GM19324 (cell line): ENCODE measurements around the gene SLC25A29.
"Not testable (repeated sequence)": the region's sequence is repeated elsewhere in the genome, so short reads cannot be mapped to it uniquely, and the experiment has no call there.

Experiments used
- ATAC-seq: cut with Tn5 transposase; IDR thresholded peaks from one replicate; pipeline ENCODE4 v1.9.1; 2021; ENCODE audit warnings: mild to moderate bottlenecking, moderate library complexity; ENCODE audit not compliant: unreplicated experiment, low FRiP score

Gene SLC25A29

DNA sequence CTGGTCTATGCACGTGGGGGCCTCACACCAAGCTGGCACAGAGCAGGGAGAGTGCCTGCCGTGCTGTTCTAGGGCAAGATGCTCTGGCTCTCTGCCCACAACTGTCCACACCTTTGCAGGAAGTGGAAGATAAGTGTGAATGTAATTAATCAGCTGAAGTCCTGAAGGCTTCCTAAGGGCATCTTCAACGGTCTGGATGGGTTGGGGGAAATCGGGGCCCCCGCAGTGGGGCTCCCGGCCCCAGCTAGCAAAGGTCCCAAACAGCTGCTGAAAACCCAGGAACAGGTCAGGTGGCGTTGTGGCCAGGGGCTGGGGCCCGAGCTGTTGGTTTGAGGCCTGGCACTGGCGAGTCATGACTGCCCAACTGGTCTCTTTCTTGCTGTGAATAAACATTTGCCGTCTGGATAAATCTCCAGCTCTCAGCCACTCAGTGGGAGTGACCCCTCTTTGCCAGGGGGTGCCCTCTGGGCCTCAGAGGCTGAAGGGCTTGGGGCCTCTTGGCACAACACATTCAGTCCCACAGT is 6.7 kb upstream of the SLC25A29 start:
- ATAC-seq = no peak

DNA sequence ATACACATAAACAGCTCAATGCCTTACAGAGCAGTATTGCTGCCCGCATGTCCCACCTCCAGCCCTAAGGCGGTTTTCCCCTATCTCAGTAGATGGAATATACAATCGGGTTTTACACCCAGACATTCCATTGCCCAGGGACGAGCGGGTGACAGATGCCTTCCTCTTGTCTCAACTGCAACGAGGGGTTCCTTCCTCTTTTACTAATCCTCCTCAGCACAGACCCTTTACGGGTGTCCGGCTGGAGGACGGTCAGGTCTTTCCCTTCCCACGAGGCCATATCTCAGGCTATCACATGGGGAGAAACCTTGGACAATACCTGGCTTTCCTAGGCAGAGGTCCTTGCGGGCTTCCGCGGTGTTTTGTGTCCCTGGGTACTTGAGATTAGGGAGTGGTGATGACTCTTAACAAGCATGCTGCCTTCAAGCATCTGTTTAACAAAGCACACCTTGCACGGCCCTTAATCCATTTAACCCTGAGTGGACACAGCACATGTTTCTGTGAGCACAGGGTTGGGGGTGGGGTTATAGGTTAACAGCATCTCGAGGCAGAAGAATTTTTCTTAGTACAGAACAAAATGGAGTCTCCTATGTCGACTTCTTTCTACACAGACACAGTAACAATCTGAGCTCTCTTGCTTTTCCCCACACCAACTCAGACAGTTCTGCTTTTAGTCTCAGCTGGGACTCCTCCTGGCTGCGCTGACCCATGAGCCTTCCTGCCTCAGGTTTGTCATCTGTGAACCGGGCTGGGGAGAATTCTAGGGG is 6.0 kb upstream of the SLC25A29 start:
- ATAC-seq = not testable (repeated sequence)

DNA sequence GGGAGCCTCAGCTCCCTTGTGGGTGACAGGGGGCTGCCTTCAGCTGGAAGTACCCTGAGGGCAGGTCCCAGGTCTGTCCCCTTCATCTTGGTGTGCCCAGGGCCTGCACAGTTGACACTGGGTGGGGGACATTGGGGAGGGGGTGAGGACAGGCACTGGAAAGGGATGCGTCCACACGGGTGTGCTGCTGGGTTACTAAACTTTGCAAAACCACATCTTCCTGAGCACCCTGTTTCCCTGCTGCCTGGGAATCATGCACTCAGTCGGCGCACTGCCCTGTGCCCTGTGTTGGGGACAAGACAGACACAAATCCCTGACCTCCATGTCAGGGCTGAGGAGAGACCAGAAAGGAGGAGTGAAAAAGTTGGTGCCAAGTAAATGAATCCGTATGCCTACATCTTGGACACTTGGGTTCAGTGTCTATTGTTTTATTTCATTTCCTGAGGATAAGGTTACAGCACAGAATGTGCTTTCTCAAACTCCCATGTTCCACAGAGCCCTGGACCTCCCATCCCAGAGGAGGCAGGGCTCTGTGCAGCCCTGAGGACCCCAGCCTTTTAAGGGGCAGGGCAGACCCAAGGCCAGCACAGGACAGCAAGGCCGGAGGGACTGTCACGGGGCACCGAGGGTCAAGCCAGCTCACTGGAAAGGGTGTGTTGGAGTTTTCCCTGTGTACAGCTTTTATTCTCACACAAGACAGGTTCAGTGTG is 2.9 kb upstream of the SLC25A29 start:
- no peak for ATAC-seq

DNA sequence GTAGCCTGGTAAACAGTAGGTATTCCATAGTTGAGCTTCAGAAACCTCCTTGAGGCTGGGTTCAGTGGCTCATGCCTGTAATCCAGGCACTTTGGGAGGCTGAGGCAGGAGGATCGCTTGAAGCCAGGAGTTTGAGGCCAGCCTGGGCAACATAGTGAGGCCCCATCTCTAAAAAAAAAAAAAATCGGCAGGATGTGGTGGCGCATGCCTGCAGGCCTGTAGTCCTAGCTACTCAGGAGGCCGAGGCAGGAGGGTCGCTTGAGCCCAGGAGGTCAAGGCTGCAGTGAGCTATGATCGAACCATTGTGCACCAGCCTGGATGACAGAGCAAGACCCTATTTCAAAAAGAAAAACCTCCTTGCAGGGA is 2.2 kb upstream of the SLC25A29 start:
- ATAC-seq = not testable (repeated sequence)

DNA sequence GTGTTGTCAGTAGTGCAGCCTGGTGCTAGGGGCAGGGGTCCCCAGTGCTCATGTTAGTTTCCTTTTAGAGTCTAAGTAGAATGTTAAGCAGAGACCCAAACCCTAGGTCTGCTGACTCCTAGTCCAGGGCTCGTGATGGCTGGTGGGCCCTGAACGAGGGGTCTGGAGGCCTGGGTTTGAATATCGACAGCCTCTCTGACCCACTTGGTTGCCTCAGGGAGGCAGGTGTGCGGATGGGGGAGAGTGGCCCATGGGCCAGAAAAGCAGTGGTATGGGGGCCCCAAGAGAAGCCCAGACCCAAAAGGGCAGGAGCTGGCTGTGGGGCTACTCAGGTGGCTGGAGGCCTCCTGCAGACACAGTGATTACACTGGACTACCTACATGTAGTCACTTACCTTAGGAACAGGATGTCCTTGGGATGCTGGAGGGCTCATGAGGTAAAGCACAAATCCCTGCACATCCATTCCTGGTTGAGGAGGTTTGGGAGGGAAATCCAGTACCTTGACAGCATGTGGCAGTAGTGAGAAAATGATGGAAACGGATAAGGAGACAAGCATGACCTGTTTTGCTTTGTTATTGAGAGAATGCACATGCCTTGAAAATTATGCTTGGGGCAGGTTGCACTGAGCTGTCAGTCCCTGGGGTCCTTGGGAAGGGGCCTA is 1.7 kb upstream of the SLC25A29 start:
- ATAC-seq = no peak

DNA sequence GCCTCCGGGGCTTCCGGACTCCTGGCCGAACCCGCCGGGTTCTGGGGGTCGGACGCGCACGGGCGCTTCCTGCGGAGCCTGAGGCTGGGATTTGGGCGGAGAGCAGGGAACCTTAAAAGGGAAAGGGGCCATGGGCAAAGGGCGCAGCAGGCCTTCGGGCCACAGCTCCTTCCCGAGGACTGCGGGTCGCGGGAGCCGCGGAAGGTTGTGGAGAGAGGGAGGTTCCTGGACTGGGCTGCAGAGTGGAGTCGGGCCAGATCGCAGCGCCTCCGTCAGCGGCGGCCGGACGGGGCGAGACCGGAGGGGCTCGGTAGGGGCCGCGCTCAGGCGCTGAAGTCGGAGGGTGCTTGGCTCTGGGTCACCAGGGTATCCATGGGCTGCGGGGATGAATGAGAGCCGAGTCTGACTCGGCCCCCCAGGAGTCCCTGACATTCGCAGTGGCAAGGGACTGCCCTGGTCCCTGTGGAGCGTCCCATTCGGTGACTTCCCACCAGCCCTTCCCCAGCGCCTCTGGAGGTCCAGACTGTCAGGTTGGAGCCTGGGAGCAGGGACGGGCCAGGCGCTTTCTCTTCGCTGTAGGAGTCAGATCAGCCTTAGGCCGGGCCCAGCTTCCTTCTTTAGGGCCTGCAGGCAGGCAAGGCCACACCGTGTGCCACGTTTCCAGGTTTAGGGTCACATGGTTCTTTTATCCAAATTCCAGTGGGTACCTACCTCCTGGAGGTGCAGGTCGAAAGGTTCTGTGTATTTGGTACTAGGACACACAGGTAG is 938 bp upstream of the SLC25A29 start:
- peak; percentile 10 for ATAC-seq

DNA sequence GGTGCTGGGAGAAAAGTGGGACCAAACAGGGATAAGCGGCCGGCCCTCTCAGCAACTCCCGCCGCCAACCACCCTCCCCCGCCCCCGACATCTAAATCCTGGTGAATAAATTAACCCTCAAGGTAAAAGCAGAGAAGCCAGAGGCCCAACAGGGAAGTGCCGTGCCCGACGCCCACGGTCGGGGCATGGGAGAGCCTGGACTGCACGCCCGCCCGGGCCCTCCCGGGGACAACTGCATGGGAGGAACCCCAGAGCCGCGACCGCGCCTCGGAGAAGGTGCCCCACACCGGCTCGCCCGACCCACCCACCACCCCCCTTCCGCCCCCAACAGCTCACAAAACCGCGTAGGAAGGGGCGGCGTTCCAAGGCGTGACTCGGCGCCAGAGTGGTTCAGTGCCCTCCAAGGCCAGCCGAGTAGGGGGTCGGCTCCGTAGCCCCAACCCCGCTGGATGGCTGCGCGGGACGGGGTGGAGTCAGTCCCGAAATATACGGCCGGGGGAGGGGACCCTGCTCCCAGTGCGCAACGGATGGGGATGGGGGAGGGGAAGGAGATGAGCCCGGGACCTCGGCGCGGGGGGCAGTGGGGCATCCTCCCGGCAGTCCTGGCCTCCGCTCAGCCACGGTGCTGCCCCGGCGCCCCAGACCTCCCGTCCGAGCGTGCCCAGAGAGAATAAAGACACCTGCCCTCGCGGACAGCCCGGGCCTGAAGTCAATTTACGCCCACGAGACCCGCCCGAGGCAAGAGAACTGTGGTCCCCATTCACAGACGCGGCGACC is 732 bp downstream of the SLC25A29 start:
- no peak for ATAC-seq

DNA sequence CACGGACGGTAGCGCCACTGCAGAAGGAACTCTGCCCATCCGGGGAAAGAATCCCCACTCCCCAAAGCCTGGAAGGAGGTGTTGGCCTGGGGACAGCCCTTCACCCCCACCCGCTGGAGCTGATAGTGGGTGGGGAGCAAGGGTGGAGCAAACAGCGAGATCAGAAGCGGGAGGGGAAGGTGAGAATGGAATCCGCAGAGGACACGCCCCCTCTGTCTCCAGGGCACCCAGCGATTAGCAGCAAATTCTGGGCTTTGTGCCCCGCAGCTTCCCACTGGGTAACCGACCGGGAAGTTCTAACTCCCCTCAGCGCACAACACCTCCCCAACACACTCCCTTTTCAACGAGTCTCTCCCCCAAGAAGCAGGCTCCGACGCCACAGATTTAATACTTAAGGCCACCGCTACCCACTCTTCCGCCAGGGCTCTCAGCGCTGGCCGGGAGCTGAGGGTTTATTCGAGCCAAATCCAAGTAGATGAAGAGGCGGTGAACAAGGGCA is 1.4 kb downstream of the SLC25A29 start:
- no peak for ATAC-seq

DNA sequence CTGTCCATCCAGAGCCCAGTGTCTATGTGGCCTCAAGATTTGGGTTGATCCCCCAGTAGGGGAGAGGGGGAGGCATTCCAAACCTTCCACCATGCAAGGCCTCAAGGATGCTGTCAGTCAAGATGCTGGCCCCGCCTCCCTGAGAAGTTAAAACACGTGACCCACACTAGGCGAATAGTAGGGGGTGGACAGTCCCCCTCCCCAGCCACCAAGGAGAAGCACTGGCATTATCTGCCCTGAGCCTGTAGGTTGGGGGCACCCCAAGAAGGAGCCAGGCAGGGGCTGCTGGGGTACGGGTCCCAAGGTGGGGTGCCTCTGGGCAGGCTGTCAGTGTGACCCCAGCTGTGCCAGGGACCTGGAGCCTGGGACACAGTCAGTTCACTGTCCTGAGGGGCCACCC is 2.3 kb downstream of the SLC25A29 start:
- no peak for ATAC-seq

DNA sequence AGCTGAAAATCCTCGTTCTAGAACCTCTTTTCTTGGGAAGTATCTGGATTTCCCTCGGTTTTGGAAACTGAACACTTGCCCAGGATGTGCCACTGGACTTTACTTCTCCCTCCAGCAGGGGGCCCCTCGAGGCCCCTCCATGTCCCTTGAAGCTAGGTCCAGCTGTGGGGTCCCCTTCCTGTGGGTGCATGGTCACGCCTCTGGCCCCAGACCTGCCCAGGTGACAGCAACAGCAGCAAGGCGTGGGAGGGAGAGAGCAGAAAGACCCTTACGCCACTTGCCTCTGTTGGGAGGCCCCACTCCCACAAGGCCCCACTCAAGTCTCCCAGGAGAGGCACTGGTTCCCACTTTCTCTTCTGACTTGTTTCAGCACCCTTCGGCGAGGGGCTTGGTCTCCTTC is 3.1 kb downstream of the SLC25A29 start:
- no peak for ATAC-seq

DNA sequence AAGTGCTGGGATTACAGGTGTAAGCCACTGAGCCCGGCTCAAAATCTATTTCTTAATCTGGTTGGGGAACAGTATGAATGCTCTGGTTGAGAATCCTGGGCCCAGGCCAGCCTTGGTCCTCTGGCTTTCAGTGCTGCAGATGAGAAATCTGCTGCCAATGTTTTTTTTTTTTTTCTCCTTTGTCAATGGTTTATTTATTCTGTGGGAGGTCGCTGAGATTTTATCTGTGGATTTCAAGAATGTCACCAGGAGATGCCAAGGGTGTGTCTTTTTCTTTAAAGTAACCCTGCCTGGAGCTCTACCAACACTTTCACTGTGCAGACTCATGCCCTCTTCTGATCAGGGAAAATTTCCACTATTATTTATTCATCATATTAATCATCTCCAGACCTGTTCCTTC is 3.6 kb downstream of the SLC25A29 start:
- no peak for ATAC-seq

DNA sequence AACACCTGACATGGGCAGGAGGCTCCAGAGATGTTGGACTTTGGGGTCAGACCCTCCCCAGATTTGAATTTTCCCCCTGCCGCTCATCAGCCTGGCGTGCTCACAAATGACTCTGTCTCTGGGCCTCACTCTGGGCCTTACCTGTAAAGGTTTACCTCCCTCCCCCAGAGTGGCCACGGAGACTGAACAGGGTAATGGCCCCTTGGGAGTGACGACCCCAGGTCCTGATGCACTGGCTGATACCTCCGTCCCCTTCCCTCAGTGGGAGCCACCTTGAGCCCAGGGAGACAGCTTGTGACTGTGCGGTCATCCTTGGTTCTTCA is 7.0 kb downstream of the SLC25A29 start:
- ATAC-seq = no peak

DNA sequence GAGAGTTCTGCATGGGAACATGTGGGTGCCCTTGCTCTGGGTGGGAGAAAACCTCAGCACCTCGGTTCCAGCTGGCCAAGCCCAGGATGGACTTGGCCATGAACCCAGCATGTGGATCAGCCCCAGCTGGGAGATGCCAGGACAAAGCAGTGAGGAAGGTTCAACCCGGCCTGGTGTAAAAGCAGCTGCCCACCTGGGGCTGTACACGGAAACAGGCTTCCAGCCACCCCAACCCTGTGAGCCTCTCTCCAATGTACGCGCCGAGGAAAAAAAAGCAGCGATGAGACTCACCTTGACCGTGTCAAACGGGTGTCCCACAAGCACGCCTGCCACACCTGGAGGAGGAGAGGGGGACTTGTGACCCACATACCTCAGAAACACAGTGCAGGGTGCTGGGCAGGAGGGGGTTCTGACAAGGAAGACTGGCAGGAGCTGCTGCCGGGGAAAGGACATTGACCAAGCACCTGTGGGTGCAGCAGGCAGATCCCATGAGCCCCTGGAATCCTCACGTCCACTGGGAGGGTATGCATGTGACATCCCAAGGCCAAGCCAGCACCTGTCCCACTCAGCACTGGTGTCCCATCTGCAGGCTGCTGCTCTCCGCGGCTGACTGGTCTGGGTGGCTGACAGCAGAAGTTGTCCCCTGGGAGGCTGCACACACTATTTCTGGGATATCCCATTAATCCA is 7.5 kb downstream of the SLC25A29 start:
- ATAC-seq = no peak

DNA sequence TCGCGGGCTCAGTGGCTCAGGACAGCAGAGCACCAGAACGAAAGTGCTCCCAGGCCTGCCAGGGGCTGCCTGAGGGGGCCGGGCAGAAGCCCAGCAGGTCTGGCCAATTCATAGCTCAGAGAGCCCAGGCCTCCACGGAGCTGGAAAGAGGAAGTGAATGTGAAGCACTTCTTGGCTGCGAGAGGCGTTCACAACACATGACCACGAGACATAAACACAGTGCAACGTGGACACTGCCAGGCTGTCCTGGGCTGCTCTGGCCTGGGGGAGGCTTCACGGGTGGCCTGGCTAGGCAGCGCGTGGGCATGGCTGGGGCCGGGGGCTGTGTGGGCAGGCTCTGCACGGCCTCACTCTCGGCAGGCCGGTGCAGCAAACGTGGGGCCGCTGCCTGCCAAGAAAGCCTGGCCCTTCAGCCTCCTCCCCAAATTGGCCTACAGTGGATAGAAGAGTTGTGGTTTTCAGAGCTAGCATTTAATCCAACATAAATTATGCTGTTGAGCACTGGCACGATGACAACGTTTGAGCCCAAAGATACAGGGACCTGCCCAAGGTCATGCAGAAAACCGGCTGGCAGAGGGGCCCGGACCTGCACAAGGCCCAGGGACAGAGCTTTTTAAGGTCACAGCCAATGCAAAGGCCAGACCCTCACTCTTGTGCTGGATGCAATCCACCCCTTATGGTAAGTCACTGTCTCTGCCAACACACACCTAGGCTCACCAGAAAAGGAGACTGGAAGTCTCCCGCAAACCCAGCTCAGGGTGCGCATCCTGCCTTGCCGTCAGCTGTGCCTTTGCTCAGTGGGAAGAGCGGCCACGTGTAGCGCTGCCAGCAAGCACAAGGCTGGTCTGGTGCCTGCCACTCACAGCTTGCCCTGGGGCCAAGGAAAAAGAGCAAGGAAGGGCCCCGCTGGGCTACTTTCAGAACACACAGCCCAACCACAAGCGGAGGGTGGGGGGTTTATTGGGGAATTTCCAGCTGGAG is 8.6 kb downstream of the SLC25A29 start:
- ATAC-seq = peak; percentile 73

DNA sequence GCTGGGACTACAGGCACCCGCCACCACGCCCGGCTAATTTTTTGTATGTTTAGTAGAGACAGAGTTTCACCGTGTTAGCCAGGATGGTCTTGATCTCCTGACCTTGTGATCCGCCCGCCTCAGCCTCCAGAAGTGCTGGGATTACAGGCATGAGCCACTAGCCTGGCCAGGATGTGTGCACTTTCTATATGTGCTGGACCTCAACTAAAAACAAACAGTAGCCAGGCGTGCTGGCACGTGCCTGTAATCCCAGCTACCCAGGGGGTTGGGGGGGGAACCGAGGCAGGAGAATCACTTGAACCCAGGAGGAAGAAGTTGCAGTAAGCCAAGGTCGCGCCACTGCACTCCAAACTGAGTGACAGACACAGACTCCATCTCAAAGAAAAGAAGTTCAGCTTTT is 9.5 kb downstream of the SLC25A29 start:
- ATAC-seq = not testable (repeated sequence)

DNA sequence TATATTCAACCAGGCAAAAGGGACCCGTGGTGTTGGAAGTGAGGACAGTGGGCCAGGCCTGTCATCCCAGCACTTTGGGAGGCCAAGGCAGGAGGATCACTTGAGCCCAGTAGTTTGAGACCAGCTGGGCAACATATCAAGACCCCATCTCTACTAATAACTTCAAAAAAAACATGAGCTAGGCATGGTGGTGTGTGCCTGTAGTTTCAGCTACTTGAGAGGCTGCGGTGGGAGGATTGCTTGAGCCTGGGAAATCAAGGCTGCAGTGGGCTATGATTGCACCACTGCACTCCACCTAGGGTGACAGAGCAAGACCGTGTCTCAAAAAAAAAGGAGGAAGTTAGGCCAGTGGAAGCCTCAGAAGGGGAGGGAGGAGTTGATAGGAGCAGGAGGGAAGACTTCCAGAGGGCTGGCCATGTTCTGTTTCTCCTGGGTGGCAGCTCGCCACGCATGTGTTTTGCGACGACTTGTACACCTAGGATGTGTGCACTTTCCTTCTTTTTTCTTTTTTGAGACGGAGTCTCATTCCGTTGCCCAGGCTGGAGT is 10.1 kb downstream of the SLC25A29 start:
- ATAC-seq = no peak

DNA sequence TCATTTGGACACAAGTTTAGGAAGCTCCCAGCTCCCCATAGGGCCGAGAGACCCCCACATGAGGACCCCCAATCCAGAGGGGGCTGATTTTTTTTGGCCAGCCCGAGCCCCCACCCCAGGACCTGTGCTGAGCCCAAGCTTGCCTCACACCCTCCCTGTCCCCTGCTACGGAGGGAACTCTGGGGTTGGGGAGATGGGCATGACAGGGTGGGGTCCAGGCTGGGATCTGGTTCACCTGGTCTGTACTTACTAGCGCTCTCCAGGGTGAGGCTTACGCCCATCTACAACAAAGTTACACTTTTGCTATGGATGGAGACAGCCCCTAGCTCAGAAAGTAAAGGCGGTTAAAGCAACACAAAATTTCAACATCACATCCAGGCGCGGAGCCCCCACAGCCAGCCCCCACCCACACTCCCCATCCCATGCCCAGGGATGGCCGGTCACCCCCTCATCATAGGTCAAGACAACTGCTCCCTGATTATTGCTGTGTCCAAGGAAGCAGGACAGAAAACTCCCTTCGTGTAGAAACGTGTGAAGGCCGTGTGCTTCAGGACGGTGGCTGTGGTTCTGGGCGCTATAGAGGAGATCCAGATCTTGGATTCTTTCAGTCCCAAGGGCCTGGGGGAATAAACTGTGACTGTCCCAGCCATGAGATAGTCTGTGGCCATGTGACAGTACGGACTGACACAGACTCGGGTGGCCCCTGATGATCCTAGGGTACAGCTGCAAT is 10.7 kb downstream of the SLC25A29 start:
- no peak for ATAC-seq
